Measurements from ENCODE around the gene DPPA5.
"Not testable (repeated sequence)": the region's sequence is repeated elsewhere in the genome, so short reads cannot be mapped to it uniquely, and the experiment has no call there.

DPPA5 gene

DNA sequence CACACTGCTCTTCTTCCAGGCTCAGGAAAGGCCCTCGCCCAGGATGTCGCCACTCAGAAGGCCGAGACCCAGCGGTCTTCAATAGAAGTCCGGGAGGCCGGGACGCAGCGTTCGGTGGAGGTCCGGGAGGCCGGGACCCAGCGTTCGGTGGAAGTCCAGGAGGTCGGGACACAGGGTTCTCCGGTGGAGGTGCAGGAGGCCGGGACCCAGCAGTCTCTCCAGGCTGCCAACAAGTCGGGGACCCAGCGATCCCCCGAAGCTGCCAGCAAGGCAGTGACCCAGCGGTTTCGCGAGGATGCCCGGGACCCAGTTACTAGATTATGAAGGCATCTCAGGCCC, 9.4 kb upstream of the DPPA5 start:
- DNase-seq, result no peak

DNA sequence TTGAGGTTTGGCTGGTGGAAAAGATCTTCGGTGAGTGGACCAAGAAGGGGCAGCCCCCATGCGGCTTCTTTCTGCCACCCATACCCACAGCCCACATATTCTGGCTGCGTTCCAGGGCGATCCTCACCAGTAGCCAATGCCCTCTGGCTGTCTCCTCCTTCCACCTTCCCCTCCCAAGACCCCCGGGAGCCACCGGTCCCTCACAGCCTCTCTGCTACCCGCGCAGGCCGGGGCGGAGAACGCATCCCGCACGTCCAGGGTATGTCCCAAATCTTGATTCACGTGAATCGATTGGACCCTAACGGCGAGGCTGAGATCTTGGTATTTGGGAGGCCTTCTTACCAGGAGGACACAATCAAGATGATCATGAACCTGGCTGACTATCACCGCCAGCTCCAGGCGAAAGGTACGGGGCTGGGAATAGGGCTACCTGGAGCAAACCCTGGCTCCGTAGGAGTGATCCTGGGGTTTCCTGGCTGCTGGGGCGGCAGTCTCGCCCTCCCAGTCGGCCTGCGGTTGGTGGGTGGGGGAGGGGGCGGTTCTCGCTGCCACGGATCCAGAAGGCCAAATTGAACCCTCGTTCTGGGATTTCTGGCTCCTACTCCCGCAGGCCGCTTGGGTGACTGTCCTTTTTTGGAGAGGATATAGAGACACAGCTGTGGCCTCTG, 8.9 kb upstream of the DPPA5 start:
- no peak for DNase-seq

DNA sequence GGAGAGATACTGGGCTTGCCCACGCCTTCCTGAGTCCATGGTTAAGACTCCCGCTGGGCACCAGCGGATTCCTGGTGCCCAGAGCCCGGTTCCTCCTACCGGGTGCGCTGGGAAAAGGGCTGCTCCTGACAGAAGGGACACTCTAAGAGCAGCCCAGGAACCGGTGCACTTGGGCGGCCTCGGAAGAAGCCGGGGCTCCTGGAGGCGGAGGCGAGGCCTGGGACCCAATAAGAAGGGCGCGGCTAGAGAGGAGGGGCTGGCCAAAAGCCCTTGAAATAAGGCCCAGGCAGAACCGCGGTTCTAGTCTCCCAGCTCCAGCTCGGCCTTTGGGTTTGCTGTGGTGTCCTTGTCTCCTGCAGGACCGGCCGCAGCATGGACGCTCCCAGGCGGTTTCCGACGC, 8.3 kb upstream of the DPPA5 start, which contains the start of gene KHDC3L:
KHDC3L (plus strand) TSS at position 301 of the 400 bp plus-strand sequence; CDS start at position 373, 72 bp downstream.
- no peak for DNase-seq

DNA sequence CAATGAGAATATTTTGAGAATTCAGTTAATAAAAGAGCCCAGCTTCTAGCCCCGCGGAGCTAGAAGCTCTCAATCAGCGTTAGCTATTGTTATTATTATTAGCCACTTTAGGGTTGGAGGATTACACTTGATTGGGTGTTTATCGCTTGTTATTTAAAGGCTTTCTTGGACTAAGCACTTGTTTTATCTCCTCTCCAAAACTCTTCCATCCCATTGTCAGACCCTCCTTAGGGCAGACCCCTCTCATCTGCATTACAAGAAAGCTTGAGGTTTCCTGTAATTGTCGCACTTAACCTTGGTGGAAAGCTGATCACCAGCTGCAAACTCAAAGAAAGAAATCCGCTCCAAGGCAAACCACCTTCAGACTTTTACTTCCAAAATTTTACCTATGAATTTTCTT, 4.8 kb downstream of the DPPA5 start:
- no peak for DNase-seq

DNA sequence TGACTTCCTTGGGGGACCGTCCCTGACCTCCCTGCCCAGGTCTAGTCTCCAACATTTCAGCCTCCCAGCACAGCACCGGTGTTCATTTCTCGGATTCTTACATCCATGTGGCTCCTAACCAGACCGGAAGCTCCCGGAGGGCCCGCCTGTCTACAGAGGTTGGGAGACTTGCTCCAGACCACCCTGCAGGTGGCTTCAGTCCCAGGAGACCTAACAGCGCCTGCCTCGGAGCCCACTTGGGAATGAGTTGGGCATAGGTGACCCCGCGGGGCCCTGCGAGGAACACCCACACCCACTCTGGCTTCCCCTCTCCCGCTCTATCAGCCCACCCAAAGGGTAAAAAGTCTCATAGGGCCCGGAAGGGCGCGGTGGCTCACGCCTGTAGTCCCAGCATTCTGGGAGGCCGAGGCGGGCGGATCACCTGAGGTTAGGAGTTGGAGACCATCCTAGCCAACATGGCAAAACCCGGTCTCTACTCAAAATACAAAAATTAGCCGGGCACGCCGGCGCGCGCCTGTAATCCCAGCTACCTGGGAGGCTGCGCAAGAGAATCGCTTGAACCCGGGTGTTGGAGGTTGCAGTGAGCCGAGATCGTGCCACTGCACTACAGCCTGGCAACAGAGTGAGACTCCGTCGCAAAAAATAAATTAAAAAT, 5.4 kb downstream of the DPPA5 start:
- DNase-seq, result no peak

DNA sequence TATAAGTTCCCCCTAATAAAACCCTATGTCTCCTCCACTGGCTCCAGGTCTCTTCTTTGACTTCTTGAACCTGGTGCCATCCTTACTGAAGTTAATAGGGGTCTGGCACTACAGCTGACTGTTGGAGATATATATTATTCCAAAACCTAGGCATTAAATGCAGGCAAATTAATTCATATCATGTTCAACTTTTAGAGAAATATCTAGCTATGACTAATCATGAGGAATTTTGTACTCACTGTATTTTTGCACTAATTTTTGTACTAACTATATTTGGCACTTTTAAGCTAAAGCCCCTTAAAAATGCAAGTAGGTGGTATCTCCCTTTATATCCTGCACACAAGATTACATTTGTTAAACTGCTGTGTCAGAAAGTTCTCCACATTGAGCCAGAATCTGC, 10.9 kb downstream of the DPPA5 start:
- DNase-seq, result no peak

DNA sequence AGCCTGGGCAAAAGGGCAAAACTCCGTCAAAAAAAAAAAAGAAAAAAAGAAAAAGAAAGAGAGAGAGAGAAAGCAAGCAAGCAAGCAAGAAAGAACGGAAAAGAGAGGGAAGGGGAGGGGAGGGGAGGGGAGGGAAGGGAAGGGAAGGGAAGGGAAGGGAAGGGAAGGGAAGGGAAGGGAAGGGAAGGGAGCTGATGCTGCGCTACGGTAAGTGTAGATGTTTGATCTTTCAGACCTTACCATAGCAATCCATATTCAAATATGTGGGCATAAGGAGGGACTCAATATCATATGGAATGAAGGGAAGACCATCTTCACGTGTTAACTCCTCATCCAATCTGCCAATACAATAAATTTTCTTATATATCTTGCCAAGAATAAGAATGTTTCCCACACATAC, 11.9 kb downstream of the DPPA5 start:
- no peak for DNase-seq

DNA sequence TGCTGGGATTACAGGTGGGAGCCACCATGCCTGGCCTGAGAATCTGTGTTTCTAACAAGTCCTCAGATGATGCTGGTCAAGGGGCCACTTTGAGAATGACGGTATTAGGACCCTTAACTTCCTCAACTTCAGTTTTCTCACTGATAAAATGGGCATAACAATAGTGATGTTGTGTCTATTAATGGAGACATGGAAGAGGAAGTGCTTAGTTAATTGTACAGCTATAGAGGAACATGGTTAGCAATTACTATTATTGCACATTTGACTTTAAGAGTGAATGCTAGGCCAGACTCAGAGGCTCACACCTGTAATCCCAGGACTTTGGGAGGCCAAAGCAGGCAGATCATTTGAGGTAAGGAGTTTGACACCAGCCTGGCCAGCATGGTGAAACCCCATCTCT, 12.7 kb downstream of the DPPA5 start:
- DNase-seq, result no peak

DNA sequence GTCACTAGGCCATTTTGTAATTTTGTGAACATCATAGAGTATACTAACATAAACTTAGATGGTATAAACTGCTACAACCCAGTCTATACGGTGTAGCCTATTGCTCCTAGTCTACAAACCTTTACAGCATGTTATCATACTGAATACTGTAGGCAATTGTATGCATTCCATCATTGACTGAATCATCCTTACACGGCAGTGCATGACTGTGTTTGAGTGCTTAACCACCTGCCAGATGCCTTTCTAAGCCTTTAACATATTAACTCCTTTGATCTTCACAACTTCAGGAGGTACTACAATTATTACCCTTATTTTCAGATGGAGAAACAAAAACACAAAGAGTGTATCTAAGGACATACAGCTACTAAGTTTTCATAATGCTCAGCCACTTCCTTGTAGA, 14.0 kb downstream of the DPPA5 start:
- no peak for DNase-seq

DNA sequence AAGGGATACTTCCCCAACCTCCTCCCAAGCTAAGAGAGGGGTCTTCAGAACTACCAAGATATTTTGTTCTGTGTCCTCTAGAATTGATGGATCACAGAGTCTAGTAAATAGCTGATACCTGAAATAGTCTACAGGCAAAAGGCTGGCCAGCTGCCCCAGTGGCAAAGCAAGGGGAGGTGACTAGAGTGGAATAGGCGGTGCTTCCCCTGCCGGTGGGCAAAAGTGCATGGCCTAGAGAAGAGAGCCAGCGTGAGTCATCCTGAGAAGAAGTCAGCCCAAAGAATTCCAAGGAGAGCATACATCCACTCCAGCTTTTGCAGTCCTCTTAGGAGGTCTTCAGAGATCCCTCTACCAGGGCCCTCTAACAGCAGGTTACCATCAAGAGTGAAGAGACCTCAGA, 14.7 kb downstream of the DPPA5 start:
- no peak for DNase-seq

DNA sequence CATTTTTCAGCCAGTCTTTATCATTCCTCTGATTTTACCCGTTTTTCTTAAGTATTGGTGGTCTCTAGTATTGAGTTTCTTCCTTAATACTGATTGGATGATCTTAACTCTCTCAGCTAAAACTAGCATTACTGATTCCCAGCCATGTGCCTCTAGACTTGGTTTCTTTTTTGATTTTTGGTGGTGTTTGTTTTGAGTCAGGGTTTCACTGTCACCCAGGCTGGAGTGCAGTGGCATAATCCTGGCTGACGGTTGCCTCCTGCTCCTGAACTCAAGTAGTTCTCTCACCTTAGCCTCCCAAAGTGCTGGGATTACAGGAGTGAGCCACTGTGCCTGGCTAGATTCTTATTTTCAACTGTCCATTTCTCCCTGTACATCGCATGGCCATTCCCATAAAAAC, 24.9 kb downstream of the DPPA5 start:
- DNase-seq, result no peak

DNA sequence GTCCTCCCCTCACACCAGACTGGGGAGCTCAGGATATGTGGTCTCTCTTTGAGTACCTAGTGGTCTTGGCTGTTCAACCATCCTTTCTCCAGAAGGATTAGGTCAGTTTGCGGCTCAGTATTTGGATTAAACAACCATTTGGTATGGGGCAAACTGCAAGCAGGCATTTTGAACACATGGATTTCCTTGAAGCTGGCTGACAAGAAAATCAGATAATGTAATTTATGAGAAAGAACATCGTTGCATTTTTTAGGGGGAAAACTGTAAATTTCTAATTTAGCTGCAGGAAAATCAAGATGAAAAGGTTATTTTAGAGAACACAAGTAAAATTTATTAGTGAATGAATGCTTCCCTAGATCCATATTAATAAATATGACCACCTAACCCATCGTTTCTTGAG, 25.3 kb downstream of the DPPA5 start:
- no peak for DNase-seq

DNA sequence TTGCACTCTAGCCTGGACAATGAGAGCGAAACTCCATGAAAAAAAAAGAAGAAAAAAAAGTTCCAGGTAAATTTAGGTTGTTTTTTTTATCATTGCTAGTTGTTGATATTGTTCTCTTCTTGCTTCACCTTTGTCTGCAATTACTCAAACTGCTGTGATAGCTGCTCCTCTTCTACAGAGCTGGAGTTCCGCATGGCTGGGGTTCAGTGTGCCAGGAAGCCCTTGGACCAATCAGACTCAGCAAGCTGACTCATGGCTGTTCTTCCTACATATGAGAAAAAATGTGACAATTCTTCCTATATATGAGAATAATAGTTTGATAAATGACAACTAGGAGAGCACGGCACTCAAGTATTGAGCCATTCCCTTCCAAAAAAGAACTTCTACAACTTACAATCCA, 28.4 kb downstream of the DPPA5 start:
- no peak for DNase-seq

DNA sequence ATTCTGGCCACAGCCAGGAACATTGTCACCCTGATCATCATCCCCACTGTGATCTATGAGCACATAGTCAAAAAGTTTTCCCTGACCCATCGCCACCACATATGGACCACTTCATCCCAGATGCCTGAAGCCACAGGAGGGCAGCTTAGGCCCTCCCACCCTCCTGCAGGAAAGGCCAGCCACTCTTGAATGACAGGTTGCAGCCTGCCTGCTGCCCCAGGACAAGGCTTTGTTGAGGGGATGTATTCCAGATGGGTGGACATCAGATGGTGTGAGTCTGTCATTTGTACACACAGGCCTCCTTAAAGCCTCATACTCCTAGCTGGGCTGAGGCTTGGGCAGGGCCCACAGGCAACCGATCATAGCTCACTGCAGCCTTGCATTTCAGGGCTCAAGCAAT, 30.8 kb downstream of the DPPA5 start:
- no peak for DNase-seq

DNA sequence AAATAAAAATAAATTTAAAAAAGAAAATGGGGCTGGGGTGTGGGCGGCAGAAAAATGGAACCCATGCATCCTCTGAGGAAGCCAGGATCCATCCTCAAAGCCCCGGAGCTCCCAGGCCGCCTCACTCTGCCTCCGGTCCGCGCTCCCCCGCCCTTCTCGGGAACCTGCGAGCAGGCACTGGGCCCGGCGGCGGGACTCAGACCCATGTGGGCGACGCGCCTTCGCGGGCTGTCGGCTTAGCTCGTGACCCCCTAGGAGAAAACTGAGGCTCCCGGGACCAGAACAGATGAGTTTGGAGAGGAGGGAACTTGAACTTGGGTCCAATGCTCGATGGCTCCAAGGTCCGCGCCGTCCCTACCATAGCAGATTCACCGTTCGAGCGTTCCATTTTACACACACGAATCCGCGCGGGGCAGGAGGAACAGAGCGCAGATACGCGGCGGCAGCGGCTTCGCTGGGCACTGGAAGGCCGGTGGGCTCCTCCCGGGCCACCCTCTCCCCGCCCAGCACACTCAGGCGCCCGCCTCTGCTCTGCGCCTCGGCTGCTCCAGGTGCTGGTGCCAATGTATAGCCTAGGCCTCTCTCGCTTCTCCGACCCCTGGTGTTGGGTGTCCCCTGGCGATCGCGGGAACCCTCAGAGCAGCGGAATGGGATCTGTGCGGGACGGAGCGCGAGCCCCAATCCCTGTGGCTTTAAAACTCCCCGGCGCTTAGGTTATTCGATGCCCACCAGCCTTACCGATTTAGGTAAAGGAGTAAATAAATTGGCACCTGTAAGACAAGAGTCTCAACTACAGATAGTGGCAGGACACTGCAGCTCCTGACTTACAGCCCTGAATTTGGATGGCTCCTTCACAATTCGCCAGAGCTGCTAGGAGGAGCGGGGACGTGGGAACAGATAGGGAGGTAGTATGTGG, 39.2 kb downstream of the DPPA5 start:
- DNase-seq, result no peak

DNA sequence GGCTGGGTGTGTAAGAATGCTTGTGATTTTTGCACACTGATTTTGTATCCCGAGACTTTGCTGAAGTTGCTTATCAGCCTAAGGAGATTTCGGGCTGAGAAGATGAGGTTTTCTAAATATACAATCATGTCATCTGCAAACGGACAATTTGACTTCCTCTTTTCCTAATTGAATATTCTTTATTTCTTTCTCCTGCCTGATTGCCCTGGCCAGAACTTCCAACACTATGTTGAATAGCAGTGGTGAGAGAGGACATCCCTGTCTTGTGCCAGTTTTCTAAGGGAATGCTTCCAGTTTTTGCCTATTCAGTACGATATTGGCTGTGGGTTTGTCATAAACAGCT, 43.6 kb downstream of the DPPA5 start:
- not testable (repeated sequence) for DNase-seq

DNA sequence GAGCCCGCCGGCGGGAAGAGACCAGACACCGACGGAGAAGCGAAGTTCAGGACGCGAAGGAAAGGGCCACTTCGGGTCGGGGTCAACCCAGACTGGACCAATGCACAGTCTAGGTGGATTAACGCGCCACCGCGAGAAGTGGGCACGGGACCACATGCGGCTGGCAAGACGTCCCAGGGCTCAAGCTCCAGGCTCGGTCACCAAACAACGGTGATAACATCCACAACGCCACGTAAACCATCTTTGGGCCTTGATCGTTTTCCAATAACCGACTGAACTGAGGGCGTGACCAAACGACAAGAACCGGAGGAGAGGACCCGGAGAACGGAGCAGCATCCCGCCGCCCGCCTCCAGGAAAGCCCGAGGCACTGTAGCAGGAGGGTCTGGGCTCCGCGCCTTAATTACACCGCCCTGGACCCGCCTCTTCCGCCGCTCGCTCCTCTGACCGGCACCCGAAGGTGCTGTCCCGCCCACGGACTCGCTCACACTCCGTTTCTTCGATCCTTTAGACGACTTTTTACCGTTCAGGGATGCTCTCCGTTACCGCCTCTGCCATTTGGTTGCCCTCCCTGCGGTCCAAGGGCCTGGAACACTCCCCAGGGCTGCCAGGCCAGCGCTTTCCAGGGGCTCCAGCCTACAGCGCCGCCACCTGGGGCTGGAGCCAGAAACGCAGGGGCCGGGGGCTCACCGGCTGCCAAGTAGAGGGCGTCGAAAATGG, 44.1 kb downstream of the DPPA5 start:
- no peak for DNase-seq

DNA sequence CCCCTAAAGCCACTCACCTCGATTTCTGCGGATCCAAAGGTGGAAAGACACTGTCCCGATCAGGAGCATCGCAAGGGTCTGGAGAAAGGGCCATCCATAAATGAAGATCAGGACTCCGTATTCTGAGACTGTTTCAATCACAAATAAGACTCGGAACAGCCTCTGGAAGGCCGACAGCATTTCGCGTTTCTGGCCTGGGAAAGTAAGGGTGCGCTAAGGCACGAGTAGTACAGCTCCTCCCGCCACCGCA, 44.6 kb downstream of the DPPA5 start:
- no peak for DNase-seq

DNA sequence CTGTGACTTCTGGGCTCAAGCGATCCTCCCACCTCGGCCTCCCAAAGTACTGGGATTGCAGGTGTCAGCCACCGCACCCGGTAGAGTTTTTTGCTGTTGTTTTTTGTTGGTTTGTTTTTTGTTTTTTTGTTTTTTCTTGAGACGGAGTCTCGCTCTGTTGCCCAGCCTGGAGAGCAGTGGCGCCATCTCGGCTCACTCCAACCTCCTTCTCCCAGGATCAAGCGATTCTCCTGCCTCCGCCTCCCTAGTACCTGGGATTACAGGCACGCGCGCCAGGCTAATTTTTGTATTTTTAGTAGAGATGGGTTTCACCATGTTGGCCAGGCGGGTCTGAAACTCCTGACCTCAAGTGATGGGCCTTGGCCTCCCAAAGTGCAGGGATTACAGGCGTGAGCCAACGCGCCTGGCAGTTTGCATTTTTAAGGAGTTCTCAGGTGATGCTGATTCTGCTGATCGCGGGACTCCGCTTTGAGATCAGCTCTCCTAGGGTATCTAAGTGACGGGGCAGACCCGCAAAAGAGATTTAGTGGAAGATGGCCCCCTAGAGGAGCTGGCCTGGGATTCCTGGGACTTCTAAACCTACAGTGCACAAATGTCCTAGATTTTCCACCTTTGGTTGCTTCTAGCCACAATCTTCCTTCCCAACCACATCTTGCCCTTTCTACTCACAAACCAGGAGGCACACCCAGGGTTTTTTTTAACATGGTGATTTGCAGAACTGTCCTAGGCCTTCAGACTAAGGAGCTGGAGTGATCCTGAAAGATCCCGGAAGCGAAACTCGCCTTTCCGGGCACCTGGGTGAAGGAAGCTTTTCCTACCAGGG, 45.2 kb downstream of the DPPA5 start:
- no peak for DNase-seq

DNA sequence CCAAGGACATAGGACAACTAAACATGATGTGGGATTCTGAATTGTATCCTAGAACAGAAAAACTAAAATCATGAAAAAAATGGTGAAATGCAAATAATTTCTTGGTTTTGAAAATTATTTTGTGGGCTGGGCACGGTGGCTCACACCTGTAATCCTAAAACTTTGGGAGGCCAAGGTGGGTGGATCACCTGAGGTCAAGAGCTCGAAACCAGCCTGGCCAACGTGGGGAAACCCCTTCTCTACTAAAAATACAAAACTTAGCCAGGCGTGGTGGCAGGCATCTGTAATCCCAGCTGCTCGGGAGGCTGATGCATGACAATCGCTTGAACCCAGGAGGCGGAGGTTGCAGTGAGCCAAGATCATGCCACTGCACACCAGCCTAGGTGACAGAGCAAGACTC, 50.3 kb downstream of the DPPA5 start:
- not testable (repeated sequence) for DNase-seq
